Measurements from ENCODE around the gene UNC5B.

GRCh38 chr10:71339796-71340589 lies 127.6 kb downstream of the UNC5B start:
- TF ChIP-seq POLR2A (IDR thresholded peaks at IDR 0.05; ENCODE audit: low read length) (no peak), GATA1 (IDR thresholded peaks at IDR 0.05; ENCODE audit: low read depth, low read length) (no peak)
